ENCODE results near the gene PPP1R1C.
"Not testable (repeated sequence)": the region's sequence is repeated elsewhere in the genome, so short reads cannot be mapped to it uniquely, and the experiment has no call there.

PPP1R1C gene

GRCh38 chr2:182015334-182016109 is 29.9 kb downstream of the PPP1R1C start:
- DNase-seq: no peak

GRCh38 chr2:182018218-182018617 is 32.6 kb downstream of the PPP1R1C start:
- DNase-seq: no peak

DNA sequence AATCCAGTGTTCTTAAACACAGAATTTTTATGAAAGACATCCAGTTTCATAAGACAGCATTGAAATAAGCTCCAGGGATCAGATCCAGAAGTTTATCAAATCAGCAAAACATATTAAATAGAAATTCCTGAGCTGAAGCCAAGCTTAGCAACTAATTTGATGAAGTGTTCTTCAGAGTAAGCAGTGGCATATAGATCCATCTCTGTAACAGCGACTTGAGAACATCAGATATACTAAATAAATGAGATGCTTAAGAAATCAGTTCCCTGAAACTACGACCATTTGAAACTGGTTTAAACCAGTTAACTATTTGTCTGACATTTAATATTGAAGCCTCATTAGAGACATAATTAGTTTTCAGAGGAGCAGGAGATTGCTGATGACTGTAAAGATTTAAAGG is 34.1 kb downstream of the PPP1R1C start:
- DNase-seq: no peak

- DNase-seq: no peak
Observed at GRCh38 chr2:182020286-182021070, 34.8 kb downstream of the PPP1R1C start.

GRCh38 chr2:182023235-182023634 is 37.6 kb downstream of the PPP1R1C start:
- no peak for DNase-seq

DNA sequence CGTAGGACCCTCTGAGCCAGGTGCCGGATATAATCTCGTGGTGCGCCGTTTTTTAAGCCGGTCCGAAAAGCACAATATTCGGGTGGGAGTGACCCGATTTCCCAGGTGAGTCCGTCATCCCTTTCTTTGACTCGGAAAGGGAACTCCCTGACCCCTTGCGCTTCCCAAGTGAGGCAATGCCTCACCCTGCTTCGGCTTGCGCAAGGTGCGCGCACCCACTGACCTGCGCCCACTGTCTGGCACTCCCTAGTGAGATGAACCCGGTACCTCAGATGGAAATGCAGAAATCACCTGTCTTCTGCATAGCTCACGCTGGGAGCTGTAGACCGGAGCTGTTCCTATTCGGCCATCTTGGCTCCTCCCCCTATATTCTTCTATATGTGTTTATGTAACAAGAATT is 45.2 kb downstream of the PPP1R1C start:
- not testable (repeated sequence) for DNase-seq

GRCh38 chr2:182031956-182032355 is 46.3 kb downstream of the PPP1R1C start:
- DNase-seq: no peak

GRCh38 chr2:182033449-182033848 is 47.8 kb downstream of the PPP1R1C start:
- no peak for DNase-seq

GRCh38 chr2:182038576-182038975 is 52.9 kb downstream of the PPP1R1C start:
- no peak for DNase-seq

- no peak for DNase-seq
Observed at GRCh38 chr2:182043021-182043420, 57.4 kb downstream of the PPP1R1C start.

GRCh38 chr2:182043861-182044260 is 58.2 kb downstream of the PPP1R1C start:
- no peak for DNase-seq

DNA sequence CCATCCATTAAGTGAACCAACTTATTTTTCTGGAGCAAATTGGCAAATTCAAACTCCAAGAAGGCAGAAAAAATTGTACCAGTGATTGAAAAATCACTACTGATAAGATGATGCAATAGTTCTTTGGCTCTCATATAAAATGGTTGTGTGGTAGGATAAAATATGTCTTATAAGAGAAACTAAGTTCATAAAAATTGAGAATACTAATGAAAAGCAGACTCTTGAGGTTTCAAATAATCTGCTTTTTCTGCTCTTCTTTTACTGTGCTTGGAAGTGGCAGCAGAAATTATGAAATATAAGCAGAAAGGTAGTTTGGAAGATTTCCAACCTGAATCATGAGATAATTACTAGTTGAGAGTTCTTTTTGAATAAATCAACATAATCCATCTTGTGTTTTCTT is 61.9 kb downstream of the PPP1R1C start:
- no peak for DNase-seq

- no peak for DNase-seq
Observed at GRCh38 chr2:182048088-182048487, 62.4 kb downstream of the PPP1R1C start.

- DNase-seq: no peak
Observed at GRCh38 chr2:182048621-182049020, 63.0 kb downstream of the PPP1R1C start.

DNA sequence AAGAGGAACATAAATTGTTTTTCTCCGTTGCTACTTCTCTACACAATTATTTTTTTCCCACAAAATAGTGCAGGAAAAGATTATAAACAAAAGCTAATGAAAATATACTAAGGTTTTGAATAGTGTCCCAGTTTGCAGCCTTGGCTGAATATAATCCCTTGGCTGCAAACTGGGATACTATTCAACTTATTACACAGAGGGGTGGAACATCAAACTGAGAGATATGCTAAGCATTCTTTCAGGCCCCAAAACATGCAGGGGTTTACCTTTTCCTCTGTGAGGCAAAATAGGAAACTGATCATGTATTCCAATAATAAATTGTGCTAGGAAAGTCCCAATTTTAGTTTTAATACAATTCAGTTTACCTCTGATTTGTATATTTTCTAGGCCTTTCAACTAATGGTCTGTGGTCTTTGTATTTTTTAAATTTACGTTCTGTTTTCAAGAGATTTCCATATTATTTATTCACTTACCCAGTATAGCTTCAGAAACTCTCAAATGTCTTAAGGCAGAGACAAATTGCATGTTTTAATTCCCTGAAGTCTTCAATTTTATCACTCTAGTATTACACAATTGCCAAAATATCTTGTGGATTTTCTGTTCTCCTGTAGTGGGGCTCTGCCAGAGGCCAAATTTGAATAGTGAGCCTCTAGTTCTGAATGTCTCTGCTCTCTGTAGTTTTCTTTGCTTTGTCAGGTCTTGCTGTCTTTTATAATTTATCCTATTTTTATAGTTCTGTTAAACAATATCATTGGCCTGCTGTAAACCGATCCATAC is 63.9 kb downstream of the PPP1R1C start:
- no peak for DNase-seq

DNA sequence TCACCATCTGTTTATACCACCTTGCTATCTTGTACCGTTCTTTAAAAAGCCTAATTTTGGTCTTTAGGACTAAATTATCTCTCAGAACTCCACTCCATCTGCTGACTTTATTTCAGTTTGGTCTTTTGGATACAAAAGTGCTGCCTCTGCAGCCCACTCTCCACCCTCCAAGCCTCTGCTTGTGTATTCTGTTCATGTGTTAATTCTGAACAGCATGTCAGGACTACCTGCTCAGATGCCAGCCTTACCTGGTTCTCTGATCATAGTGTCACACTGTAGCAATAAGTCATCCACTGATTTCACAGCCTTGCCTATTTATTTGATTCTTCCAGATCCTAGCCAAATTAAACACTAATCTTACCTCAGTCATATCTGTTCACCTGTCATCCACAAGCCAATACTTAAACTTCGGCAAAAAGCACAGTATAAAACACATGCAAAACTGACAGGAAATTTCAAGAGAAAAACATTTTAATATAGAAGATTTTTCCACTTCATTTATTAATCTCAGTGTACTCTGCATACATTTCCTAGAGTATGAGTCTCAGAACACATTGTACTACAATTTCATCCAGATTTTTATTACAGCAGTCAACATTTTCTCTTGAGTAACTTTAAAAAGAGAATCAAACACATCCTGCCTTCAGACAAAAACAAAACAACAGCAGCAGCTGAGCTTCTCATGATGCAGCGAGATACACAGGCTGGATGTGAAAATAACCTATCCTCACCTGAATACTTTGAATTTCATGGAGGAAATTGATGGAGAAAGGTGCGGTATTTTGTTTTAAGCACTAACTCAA is 64.9 kb downstream of the PPP1R1C start:
- no peak for DNase-seq

GRCh38 chr2:182055993-182056392 is 70.3 kb downstream of the PPP1R1C start:
- no peak for DNase-seq

- no peak for DNase-seq
Observed at GRCh38 chr2:182057002-182057401, 71.3 kb downstream of the PPP1R1C start.

DNA sequence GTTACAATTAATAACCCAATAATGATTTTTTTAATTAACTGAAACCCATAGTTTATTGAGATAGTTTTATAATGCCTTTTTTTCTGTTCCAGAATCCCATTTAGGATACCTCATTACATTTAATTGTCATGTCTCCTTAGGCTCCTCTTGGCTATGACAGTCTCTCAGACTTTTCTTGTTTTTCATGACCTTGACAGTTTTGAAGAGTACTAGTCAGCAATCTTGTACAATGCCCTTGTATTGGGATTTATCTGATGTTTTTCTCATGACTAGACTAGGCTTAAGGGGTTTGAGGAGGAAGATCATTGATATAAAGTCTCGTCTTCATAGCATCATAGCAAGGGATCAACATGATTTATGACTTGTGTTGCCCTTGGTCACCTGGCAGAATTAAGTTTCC is 72.4 kb downstream of the PPP1R1C start:
- no peak for DNase-seq

- no peak for DNase-seq
Observed at GRCh38 chr2:182061739-182062138, 76.1 kb downstream of the PPP1R1C start.

GRCh38 chr2:182062329-182062972 is 76.8 kb downstream of the PPP1R1C start:
- DNase-seq: no peak

All from hematopoietic multipotent progenitor cell treated with erythropoietin and hydrocortisone succinate and interleukin-3 and kit ligand, for 6 days (in vitro differentiated cells).